Stimulated activated CD4-positive, alpha-beta T cell treated with anti-CD3 and anti-CD28 coated beads, Interleukin-4, amount 100 ng/mL, for 1 hour (primary cell): ENCODE measurements around the gene MSL2.
"Not testable (repeated sequence)": the region's sequence is repeated elsewhere in the genome, so short reads cannot be mapped to it uniquely, and the experiment has no call there.

Experiments
- DNase-seq: peaks from one replicate; pipeline ENCODE4 v3.0.0-alpha.2; 2020

Gene MSL2

DNA sequence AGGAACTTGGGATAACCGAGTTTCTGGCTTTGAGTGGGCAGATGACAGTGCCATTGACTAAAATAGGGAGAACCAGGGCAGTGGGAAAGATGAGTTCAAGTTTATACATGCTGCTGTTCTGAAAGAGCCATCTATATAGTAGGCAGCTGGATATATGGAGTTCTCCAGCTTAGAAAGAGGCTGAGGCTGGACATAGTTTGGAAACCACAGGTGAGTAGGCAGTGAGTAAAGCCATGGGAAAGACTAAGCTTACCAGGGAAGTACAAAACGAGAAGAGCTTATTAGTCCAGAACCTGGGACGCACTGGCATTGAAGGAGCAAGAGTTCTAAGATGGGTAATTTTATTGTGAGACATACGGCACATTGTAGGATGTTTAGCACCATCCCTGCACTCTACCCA lies 54.2 kb downstream of the MSL2 start:
- no peak for DNase-seq

DNA sequence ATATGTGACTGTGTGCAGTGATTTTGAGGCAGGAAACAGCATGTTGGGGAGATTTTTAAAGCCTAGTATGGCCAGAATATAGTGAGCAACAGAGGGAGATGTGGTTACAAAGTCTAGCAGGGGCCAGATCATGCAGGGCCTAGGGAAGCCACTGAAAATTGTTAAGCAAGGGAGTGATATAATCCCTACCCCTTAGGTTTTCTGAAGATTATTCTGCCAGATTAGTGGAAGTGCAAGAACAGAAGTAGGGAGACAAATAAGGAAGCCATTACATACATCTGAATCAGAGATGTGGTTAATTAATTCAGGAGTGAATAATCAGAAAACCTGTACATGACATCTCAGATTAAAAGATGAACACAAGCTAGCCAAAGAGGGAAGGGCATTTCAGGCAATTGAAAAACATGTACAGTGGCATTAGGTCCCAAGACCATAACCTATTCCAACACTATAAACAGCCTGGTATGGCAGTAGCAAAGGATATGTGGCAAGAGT lies 54.8 kb downstream of the MSL2 start:
- DNase-seq: no peak

DNA sequence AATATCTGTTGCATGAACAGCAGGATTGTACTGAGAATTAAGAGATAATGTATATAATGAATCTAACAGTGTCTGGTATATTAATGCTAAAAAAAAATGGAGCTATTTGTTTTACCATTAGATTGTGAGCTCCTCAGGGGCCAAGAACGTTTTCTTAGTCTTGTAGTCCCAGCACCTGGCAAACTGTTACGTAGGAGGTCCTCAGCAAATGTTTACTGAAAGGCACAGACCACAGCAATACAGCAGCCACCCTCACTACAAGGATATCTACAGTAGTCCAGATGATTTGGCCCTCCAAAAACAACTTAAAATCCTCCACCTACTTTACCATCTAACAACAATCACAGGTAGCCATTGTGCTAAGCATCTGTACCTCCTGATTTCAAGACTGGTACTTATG lies 59.7 kb downstream of the MSL2 start:
- no peak for DNase-seq

- DNase-seq: no peak
Measured at GRCh38 chr3:136135039-136135802, 60.9 kb downstream of the MSL2 start.

DNA sequence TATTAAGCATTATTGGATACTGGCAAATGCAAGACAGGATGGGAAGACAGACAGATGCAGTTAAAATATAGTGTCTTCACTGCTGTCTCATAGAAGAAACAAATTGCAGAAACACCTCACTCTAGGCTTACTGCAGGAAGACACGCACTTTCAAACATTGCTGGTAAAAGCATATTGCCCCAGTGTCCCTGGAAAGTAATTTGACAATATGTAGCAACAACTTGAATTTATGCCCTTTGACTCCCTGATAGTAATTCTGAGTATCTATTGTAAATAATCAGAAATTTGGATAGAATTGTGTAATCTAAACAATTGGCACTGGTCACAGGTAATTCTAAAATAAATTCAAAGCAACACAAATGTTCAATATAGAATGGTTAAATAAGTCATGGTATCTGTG lies 62.0 kb downstream of the MSL2 start:
- DNase-seq: no peak

DNA sequence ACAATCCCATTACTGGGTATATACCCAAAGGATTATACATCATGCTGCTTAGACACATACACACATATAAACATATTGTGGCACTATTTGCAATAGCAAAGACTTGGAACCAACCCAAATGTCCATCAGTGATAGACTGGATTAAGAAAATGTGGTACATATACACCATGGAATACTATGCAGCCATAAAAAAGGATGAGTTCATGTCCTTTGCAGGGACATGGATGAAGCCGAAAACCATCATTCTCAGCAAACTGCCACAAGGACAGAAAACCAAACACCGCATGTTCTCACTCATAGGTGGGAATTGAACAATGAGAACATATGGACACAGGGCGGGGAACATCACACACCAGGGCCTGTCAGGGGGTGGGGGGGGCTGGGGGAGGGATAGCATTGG lies 64.5 kb downstream of the MSL2 start:
- not testable (repeated sequence) for DNase-seq

DNA sequence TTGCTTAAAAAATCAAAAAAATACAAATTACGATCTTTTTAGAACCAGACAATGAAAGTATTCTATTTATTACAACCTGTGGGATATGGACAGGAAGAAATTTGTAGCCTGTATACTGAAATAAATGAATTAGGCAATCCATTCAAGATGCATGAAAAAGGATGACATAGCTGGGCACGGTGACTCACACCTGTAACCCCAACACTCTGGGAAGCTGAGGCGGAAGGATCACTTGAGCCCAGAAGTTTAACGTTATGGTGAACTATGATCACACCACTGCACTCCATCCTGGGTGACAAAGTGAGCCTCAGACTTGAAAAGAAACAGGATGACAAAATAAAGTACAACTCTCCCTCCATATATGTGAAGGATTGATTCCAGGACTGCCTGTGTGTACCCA lies 74.1 kb downstream of the MSL2 start:
- no peak for DNase-seq

- no peak for DNase-seq
Measured at GRCh38 chr3:136120373-136121348, 75.5 kb downstream of the MSL2 start.

DNA sequence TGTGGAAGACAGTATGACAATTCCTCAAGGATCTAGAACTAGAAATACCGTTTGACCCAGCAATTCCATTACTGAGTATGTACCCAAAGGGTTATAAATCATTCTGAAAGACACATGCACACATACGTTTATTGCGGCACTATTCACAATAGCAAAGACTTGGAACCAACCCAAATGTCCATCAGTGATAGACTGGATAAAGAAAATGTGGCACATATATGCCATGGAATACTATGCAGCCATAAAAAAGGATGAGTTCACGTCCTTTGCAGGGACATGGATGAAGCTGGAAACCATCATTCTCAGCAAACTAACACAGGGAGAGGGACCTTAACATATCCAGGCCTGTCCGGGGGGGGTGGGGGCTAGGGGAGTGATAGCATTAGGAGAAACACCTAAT lies 76.4 kb downstream of the MSL2 start:
- DNase-seq: not testable (repeated sequence)

DNA sequence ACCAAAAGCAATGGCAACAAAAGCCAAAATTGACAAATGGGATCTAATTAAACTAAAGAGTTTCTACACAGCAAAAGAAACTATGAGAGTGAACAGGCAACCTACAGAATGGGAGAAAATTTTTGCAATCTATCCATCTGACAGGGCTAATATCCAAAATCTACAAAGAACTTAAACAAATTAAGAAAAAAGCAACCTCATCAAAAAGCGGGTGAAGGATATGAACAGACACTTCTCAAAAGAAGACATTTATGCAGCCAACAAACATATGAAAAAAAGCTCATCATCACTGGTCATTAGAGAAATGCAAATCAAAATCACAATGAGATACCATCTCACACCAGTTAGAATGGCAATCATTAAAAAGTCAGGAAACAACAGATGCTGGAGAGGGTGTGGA lies 76.8 kb downstream of the MSL2 start:
- DNase-seq: not testable (repeated sequence)

DNA sequence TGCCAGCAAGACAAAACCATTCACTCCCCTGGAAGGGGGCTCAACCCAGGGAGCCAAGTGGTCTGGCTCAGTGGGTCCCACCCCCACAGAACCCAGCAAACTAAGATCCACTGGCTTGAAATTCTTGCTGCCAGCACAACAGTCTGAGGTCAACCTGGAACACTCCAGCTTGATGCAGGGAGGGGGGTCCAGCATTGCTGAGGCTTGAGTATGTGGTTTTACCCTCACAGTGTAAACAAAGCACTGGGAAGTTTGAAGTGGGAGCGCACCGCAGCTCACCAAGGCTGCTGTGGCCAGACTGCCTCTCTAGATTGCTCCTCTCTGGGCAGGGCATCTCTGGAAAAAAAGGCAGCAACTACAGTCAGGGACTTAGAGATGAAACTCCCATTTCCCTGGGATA lies 81.7 kb downstream of the MSL2 start:
- DNase-seq: no peak

GRCh38 chr3:136110481-136110880 lies 85.7 kb downstream of the MSL2 start:
- no peak for DNase-seq

DNA sequence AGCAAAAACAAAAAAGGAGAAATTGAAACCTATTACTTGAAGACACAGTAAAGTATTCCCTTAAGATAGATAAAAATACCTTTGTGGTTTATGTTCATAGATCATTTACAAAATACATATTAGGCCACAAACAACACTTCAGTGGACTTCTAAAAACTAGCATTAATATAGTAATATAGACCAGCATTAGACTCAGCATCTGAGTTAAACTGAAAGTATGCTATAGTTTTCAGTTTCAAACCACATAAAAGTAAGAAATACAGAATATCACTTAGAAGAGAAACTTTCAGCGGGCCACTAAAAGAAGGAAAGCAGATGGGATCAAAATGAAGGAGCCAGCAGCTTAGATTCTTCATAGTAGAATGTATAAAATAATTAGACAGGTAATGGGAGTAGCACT lies 86.6 kb downstream of the MSL2 start:
- DNase-seq: no peak

- no peak for DNase-seq
Measured at GRCh38 chr3:136106101-136106500, 90.0 kb downstream of the MSL2 start.

GRCh38 chr3:136105044-136105443 lies 91.1 kb downstream of the MSL2 start:
- DNase-seq: no peak
